ENCODE measurements around the gene ZNF613. TPM values are rescaled to one million over a fixed set of nuclear protein-coding genes. Genes with fewer than 3 reads are reported as not detected.
A peak's percentile ranks its signal among the peaks of the same experiment; 100 is the strongest.

ZNF613 gene
- total and polyA plus RNA-seq, 2 of the 13 experiments (the other 11 are each of a cell fraction or from before 2014, with no cell fraction given), result 3.6 to 8.3 TPM

GRCh38 chr19:51926784-51927741, at the start of gene ZNF613 (continued):
- TF ChIP-seq DMAP1 (CRISPR knock-in tag; IDR thresholded peaks at IDR 0.05) (peak; percentile 55; the same call in 1 of the 2 replicates), MAX (IDR thresholded peaks at IDR 0.05) (peak; percentile 62), TFDP1 (CRISPR knock-in tag; IDR thresholded peaks at IDR 0.05; ENCODE audit: borderline replicate concordance) (peak; percentile 62), STAG1 (CRISPR knock-in tag; IDR thresholded peaks at IDR 0.05) (peak; percentile 21), MAFG (CRISPR knock-in tag; IDR thresholded peaks at IDR 0.05) (no peak), ZFP1 (CRISPR knock-in tag; IDR thresholded peaks at IDR 0.05) (0 out of 2 replicates have a peak, but pooled peaks have one; percentile 19), HNF1B (CRISPR knock-in tag; IDR thresholded peaks at IDR 0.05) (peak; percentile 42; the same call in 1 of the 2 replicates), GABPA (IDR thresholded peaks at IDR 0.05; ENCODE audit: low read depth, low read length) (peak; percentile 30; the same call in 1 of the 2 replicates), GABPA (CRISPR knock-in tag; IDR thresholded peaks at IDR 0.05; ENCODE audit: low read depth) (peak; percentile 84), AKAP8 (CRISPR knock-in tag; IDR thresholded peaks at IDR 0.05) (peak; percentile 49; the same call in 1 of the 2 replicates), BCL3 (CRISPR knock-in tag; IDR thresholded peaks at IDR 0.05) (peak; percentile 16; the same call in 1 of the 2 replicates), ELF1 (CRISPR knock-in tag; IDR thresholded peaks at IDR 0.05) (peak; percentile 52; the same call in 1 of the 2 replicates), ZNF264 (CRISPR knock-in tag; IDR thresholded peaks at IDR 0.05) (peak; percentile 18; the same call in 1 of the 2 replicates), ZNF678 (CRISPR knock-in tag; IDR thresholded peaks at IDR 0.05) (no peak), ZBTB34 (CRISPR knock-in tag; IDR thresholded peaks at IDR 0.05) (0 out of 2 replicates have a peak, but pooled peaks have one; percentile 30), YEATS4 (CRISPR knock-in tag; IDR thresholded peaks at IDR 0.05; ENCODE audit: borderline replicate concordance) (peak; percentile 50), ZNF501 (CRISPR knock-in tag; IDR thresholded peaks at IDR 0.05) (peak; percentile 87), ZNF280D (CRISPR knock-in tag; IDR thresholded peaks at IDR 0.05) (peak; percentile 80), SPEN (CRISPR knock-in tag; IDR thresholded peaks at IDR 0.05; ENCODE audit: low read depth) (peak; percentile 45; the same call in 1 of the 2 replicates), ARNT2 (CRISPR knock-in tag; IDR thresholded peaks at IDR 0.05; ENCODE audit: low read depth) (no peak), ERF (CRISPR knock-in tag; IDR thresholded peaks at IDR 0.05) (0 out of 2 replicates have a peak, but pooled peaks have one; percentile 30)
